CD4-positive, alpha-beta memory T cell (primary cell): Measurements from ENCODE around the gene NBEA. TPM values are rescaled to one million over a fixed set of nuclear protein-coding genes. Genes with fewer than 3 reads are reported as not detected.
"Not testable (repeated sequence)": the region's sequence is repeated elsewhere in the genome, so short reads cannot be mapped to it uniquely, and the experiment has no call there.

Source experiments
- CTCF ChIA-PET: fragments of 350-600 bp; sonication (Branson Sonifier 250); formaldehyde crosslinking; loops from one replicate; lab custom pipeline; 2021; ENCODE audit warnings: inconsistent platforms; ENCODE audit not compliant: partially characterized antibody; lab: Charles Lee
- POLR2A ChIA-PET: fragments of 350-600 bp; sonication (Branson Sonifier 250); formaldehyde crosslinking; loops from one replicate; lab custom pipeline; 2021; ENCODE audit not compliant: partially characterized antibody; lab: Charles Lee
- DNase-seq, 5 donors: peaks; one replicate each; pipeline versions ENCODE4 v3.0.0 to v3.0.0-alpha.2; 2020 to 2022; ENCODE audit warnings: mixed read lengths in 1 of 5
- H3K27ac ChIP-seq: one replicate; pipeline ENCODE4 v1.7.0; 2013; ENCODE audit warnings: low read depth, low read length
- H3K27me3 ChIP-seq: 2 replicates; pipeline ENCODE4 v1.7.0; 2013; ENCODE audit warnings: mild to moderate bottlenecking, low read length, moderate library complexity; ENCODE audit not compliant: insufficient read depth
- H3K36me3 ChIP-seq: 2 replicates; pipeline ENCODE4 v1.7.0; 2013; ENCODE audit warnings: mild to moderate bottlenecking, low read length, moderate library complexity; ENCODE audit not compliant: insufficient read depth
- H3K4me1 ChIP-seq: 2 replicates; pipeline ENCODE4 v1.7.0; 2013; ENCODE audit warnings: mild to moderate bottlenecking, low read length, moderate library complexity; ENCODE audit not compliant: insufficient read depth
- H3K4me3 ChIP-seq, 2 donors: one replicate each; pipeline ENCODE4 v1.7.0; 2013; ENCODE audit warnings: low read length in 2 of 2, mild to moderate bottlenecking in 1 of 2
- H3K9me3 ChIP-seq, 2 donors: one replicate each; pipeline ENCODE4 v1.7.0; 2013; ENCODE audit warnings: low read length in 2 of 2, control low read depth in 1 of 2; ENCODE audit not compliant: control insufficient read depth in 1 of 2
- H3K27ac Mint-ChIP-seq, 7 donors: one replicate each; pipeline ENCODE4 v1.8.0; 2020 to 2021; ENCODE audit warnings: mixed read lengths in 7 of 7, mild to moderate bottlenecking in 6 of 7, inconsistent platforms in 3 of 7, moderate library complexity in 3 of 7
- H3K27me3 Mint-ChIP-seq, 2 donors: one replicate each; pipeline ENCODE4 v1.8.0; 2020 to 2021; ENCODE audit warnings: mixed read lengths in 2 of 2
- H3K36me3 Mint-ChIP-seq, 2 donors: one replicate each; pipeline ENCODE4 v1.8.0; 2020 to 2021; ENCODE audit warnings: mixed read lengths in 2 of 2, inconsistent platforms in 1 of 2, mild to moderate bottlenecking in 1 of 2
- H3K4me1 Mint-ChIP-seq, 4 donors: one replicate each; pipeline ENCODE4 v1.8.0; 2020 to 2021; ENCODE audit warnings: mixed read lengths in 4 of 4, mild to moderate bottlenecking in 1 of 4
- H3K4me3 Mint-ChIP-seq, 8 donors: one replicate each; pipeline ENCODE4 v1.8.0; 2020 to 2021; ENCODE audit warnings: mixed read lengths in 8 of 8, mild to moderate bottlenecking in 7 of 8, moderate library complexity in 6 of 8, inconsistent platforms in 3 of 8
- H3K9me3 Mint-ChIP-seq, 8 donors: one replicate each; pipeline ENCODE4 v1.8.0; 2020 to 2021; ENCODE audit warnings: mixed read lengths in 8 of 8, mild to moderate bottlenecking in 5 of 8, inconsistent platforms in 3 of 8, moderate library complexity in 1 of 8
- intact Hi-C: fragments of 100-400 bp; cut with micrococcal nuclease; formaldehyde crosslinking; loops from one replicate; pipeline ENCODE4 v1.15.1; 2023
- polyA plus RNA-seq, 2 donors: library from polyadenylated mRNA; unstranded; fragments of 300-500 nt; fragmentation: Illumina TruSeq; gene quantifications; one replicate each; pipeline ENCODE4 v1.2.3, GENCODE V29; 2021
- total RNA-seq, 2 experiments: library from RNA; stranded (reverse); gene quantifications; one replicate each; pipeline ENCODE4 v1.2.3, GENCODE V29; 2021

Gene NBEA
- total and polyA plus RNA-seq, 4 experiments from 2014 or later, result 0.48 to 1.8 (median 1.1) TPM

DNA sequence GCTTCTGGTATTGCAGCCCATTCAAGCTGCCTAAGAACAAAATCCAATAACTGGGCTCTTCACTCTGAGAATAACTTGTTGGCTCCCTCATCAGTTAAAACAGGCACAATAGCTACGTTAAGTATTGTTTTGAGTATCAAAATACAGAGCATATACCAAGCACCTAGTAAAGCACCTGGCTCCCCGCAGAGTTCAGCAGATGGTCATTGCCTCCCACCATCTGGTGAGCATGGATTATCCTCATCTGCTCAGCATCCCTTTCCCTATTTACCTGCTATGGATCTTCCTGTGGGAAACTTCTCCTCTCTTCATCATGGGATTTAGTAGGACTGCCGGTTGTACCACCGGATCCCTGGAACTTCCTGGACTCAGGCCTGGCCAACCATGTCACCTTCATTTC is 733.6 kb downstream of the NBEA start:
- Mint-ChIP-seq H3K36me3 (no peaks in the 10 kb centered on the region), H3K27ac (no peak overlapping the region), H3K9me3 (peaks cover 0 to 11% (median 1%) of the 10 kb centered on the region in 8 donors), H3K4me3 (no peak overlapping the region), H3K27me3 (no peaks in the 10 kb centered on the region), H3K4me1 (no peaks in the 10 kb centered on the region)
- DNase-seq, result no peak
- ChIA-PET POLR2A (no interaction called here), CTCF (no interaction called here)
- Histone ChIP-seq H3K4me3 (no peak overlapping the region), H3K4me1 (no peaks in the 10 kb centered on the region), H3K9me3 (no peaks in the 10 kb centered on the region), H3K27ac (no peak overlapping the region), H3K27me3 (no peaks in the 10 kb centered on the region), H3K36me3 (no peaks in the 10 kb centered on the region)
- intact Hi-C loops, result no loop called here

DNA sequence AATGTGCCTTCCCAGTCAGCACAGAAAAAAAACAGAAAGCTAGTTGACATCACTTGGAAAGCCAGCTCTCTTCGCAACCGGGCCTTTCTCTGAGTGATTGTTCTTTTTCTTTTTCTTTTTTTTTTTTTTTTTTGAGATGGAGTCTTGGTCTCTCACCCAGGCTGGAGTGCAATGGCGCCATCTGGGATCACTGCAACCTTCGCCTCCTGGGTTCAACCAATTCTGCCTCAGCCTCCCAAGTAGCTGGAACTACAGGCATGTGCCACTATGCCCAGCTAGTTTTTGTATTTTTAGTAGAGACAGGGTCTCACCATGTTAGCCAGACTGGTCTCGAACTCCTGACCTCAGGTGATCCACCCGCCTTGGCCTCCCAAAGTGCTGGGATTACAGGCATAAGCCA is 735.8 kb downstream of the NBEA start:
- H3K27ac Mint-ChIP-seq, H3K4me1 ChIP-seq, POLR2A ChIA-PET, H3K9me3 ChIP-seq, H3K36me3 Mint-ChIP-seq, DNase-seq, H3K4me3 ChIP-seq, H3K36me3 ChIP-seq, H3K27me3 Mint-ChIP-seq, intact Hi-C loops, CTCF ChIA-PET, H3K4me3 Mint-ChIP-seq, H3K27ac ChIP-seq, H3K4me1 Mint-ChIP-seq, H3K27me3 ChIP-seq: not testable (repeated sequence)
- peaks cover 0 to 11% (median 3%) of the 10 kb centered on the region in 8 donors for H3K9me3 Mint-ChIP-seq

DNA sequence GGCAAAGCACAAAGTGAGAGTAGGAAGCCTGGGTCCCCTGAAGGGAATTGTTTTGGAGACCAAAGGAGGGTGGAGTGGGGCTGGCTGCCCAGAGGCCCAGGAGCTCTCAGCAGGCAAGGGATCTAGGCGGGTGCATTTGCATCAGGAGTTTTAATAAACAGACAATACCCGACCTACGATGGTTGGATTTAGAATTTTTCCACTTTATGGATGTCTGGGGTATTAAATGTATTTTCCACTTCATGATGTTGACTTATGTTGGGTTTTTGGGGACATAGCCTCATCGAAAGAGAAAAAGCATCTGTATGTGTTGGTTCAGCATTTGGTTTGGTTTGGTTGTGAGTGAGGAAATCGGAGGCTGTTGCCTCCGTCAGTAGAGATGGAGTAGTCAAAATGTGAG is 739.6 kb downstream of the NBEA start:
- H3K4me1 ChIP-seq, result no peaks in the 10 kb centered on the region
- Mint-ChIP-seq H3K4me3 (no peak overlapping the region), H3K4me1 (no peaks in the 10 kb centered on the region), H3K36me3 (no peaks in the 10 kb centered on the region), H3K27ac (no peak overlapping the region), H3K9me3 (peaks cover 0 to 8% (median 3%) of the 10 kb centered on the region in 8 donors), H3K27me3 (no peaks in the 10 kb centered on the region)
- H3K27ac ChIP-seq, result no peak overlapping the region
- POLR2A ChIA-PET, result no interaction called here
- DNase-seq, result no peak
- no peak overlapping the region for H3K4me3 ChIP-seq
- H3K27me3 ChIP-seq, result no peaks in the 10 kb centered on the region
- intact Hi-C loops, result no loop called here
- H3K36me3 ChIP-seq, result no peaks in the 10 kb centered on the region
- CTCF ChIA-PET, result no interaction called here
- no peaks in the 10 kb centered on the region for H3K9me3 ChIP-seq

DNA sequence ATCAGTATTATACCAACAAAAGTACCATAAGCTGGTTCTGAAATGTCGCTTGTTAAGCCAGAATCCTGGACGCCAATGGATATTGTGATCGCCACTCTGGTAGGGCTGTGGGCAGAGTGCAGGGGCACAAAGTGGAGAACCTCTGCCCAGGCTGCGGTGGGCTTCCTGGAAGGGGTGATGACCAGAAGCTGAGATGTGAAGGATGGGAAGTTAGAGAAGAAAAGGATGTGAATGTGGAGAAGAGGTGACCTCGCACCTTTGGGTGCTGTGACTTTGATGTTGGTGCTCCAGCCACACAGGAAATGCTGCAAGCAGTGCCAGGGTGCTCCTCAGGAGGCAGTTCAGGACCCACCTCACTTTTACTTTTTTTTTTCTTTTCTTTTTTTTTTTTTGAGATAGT is 742.4 kb downstream of the NBEA start:
- H3K9me3 Mint-ChIP-seq, result peaks cover 0 to 7% (median 1%) of the 10 kb centered on the region in 8 donors
- POLR2A ChIA-PET, result no interaction called here

DNA sequence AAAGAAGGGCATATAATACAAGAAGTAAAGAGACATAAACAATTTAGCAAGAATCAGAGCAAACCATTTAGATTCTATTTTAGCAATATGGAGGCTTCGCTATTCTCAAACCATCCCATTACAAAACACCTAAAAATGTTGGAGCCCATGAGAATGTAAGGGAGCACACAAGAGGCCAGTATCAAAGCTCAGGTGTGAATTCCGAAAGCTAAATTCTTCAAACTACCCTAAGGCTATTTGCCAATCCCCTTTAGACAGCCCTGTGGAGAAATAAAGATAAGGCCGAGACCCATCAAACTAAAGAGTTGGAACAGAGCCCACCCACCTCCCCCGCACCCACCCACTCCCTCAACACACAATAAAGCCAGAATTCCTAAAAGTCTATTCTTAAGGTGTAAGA is 745.3 kb downstream of the NBEA start:
- Mint-ChIP-seq H3K36me3 (no peaks in the 10 kb centered on the region), H3K4me1 (no peaks in the 10 kb centered on the region), H3K27me3 (no peaks in the 10 kb centered on the region), H3K9me3 (peaks cover 0 to 4% (median under 1%) of the 10 kb centered on the region in 8 donors), H3K27ac (no peak overlapping the region), H3K4me3 (no peak overlapping the region)
- no peaks in the 10 kb centered on the region for H3K36me3 ChIP-seq
- CTCF ChIA-PET, result no interaction called here
- POLR2A ChIA-PET, result no interaction called here
- no peak for DNase-seq
- no peaks in the 10 kb centered on the region for H3K27me3 ChIP-seq
- intact Hi-C loops, result no loop called here
- H3K4me1 ChIP-seq, result no peaks in the 10 kb centered on the region
- H3K27ac ChIP-seq, result no peak overlapping the region
- no peaks in the 10 kb centered on the region for H3K9me3 ChIP-seq
- no peak overlapping the region for H3K4me3 ChIP-seq

More for the DNA sequence above, 742.4 kb downstream of the NBEA start:
- Histone ChIP-seq H3K4me1 (no peaks in the 10 kb centered on the region), H3K9me3 (no peaks in the 10 kb centered on the region), H3K27me3 (no peaks in the 10 kb centered on the region), H3K36me3 (no peaks in the 10 kb centered on the region), H3K27ac (no peak overlapping the region), H3K4me3 (no peak overlapping the region)
- no peaks in the 10 kb centered on the region for H3K4me1 Mint-ChIP-seq
- no peak for DNase-seq
- no peaks in the 10 kb centered on the region for H3K27me3 Mint-ChIP-seq
- H3K4me3 Mint-ChIP-seq, result no peak overlapping the region
- intact Hi-C loops, result no loop called here
- H3K27ac Mint-ChIP-seq, result no peak overlapping the region
- CTCF ChIA-PET, result no interaction called here
- no peaks in the 10 kb centered on the region for H3K36me3 Mint-ChIP-seq

DNA sequence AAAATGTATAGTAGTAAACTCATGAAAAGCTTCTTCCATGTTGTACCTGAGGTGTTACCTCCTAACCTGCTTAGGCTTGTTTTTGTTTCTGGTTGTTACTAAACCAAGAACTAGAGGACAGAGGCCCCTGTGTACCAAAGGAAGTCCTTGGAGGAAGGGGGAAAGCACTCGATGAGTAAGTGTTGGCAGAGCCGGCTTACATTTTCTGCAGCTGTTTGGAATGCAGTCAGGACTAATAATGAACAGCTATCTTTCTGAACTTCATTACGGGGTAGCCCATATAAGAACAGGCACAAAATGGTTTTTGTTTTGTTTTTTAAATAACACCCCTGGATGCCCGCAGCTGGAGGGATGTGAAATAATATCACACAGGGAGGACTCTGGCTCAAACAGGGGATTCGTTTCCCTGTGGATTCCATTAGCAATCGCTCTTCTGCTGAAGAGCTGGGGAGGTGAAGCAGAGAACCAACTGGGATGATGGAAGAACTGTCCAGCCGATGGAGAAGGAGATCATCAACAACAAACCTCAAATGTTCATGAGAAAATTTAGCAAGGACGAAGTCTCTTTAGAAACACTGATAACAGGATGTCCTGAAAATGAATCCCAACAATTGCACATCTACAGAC is 748.6 kb downstream of the NBEA start:
- H3K27me3 Mint-ChIP-seq, result no peaks in the 10 kb centered on the region
- H3K4me3 ChIP-seq, result no peak overlapping the region
- H3K9me3 ChIP-seq, result no peaks in the 10 kb centered on the region
- no peaks in the 10 kb centered on the region for H3K4me1 ChIP-seq
- CTCF ChIA-PET, result no interaction called here
- intact Hi-C loops, result no loop called here
- H3K9me3 Mint-ChIP-seq, result peaks cover 0 to 5% (median 1%) of the 10 kb centered on the region in 8 donors
- no peak overlapping the region for H3K4me3 Mint-ChIP-seq
- POLR2A ChIA-PET, result interaction anchor here (0.6 kb wide), 1 partner anchor 1147 kb away, joined by 3 read pairs; no protein-coding TSS in a partner anchor
- no peak overlapping the region for H3K27ac Mint-ChIP-seq
- no peak for DNase-seq
- no peak overlapping the region for H3K27ac ChIP-seq
- H3K27me3 ChIP-seq, result no peaks in the 10 kb centered on the region
- H3K4me1 Mint-ChIP-seq, result no peaks in the 10 kb centered on the region
- H3K36me3 Mint-ChIP-seq, result no peaks in the 10 kb centered on the region
- H3K36me3 ChIP-seq, result no peaks in the 10 kb centered on the region

DNA sequence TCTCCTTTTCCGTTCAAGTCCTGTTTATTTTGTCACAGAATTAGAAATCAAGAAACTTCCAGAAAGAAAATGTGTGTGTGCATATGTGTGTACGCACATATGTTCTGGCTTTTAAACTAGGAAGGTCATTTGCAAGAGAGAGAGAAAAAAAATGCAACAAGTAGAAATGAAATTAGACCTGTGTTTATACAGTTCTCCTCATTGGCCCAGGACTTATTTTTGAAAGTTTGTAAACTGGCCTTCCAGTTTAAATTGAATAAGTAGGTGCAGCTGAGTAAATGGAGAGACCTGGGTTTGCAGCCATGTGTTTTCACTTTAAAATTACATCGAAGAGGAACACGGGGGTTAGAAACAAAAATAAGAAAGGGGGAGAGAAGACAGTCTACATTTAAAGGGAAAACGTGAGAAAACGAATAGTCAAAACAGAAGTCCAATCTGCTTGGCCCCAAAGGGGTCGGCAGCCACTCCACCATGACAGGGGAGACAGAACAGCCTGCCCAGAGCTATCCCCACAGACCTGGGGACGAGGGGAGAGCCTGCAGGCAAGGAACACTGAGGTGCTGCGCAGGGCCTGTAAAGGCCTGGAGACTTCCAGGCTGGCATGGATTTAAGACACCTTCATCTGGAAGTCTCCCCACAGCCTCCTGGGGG is 751.2 kb downstream of the NBEA start:
- no peaks in the 10 kb centered on the region for H3K36me3 ChIP-seq
- H3K36me3 Mint-ChIP-seq, result no peaks in the 10 kb centered on the region
- no peak overlapping the region for H3K27ac Mint-ChIP-seq
- no peaks in the 10 kb centered on the region for H3K4me1 ChIP-seq
- H3K9me3 Mint-ChIP-seq, result peaks cover 0 to 5% (median under 1%) of the 10 kb centered on the region in 8 donors
- no peak for DNase-seq
- no peaks in the 10 kb centered on the region for H3K9me3 ChIP-seq
- CTCF ChIA-PET, result no interaction called here
- no peak overlapping the region for H3K4me3 Mint-ChIP-seq
- POLR2A ChIA-PET, result no interaction called here
- H3K4me1 Mint-ChIP-seq, result no peaks in the 10 kb centered on the region
- no peak overlapping the region for H3K4me3 ChIP-seq
- intact Hi-C loops, result no loop called here
- no peaks in the 10 kb centered on the region for H3K27me3 Mint-ChIP-seq
- H3K27ac ChIP-seq, result no peak overlapping the region
- no peaks in the 10 kb centered on the region for H3K27me3 ChIP-seq
